ENCODE results near the gene MMEL1.

GRCh38 chr1:2591233-2591580 lies 41.6 kb downstream of the MMEL1 start:
- TF ChIP-seq POLR2AphosphoS5 (IDR thresholded peaks at IDR 0.05) (no peak), CTCF (IDR thresholded peaks at IDR 0.05; ENCODE audit: poor library complexity, severe bottlenecking) (no peak), REST (IDR thresholded peaks at IDR 0.05; ENCODE audit: borderline replicate concordance) (no peak)
